IgD-negative memory B cell (primary cell): ENCODE data around the gene HDDC3. TPM values are rescaled to one million over a fixed set of nuclear protein-coding genes. Genes with fewer than 3 reads are reported as not detected.
"Not testable (repeated sequence)": the region's sequence is repeated elsewhere in the genome, so short reads cannot be mapped to it uniquely, and the experiment has no call there.

Experiments
- H3K27ac Mint-ChIP-seq, 3 donors: one replicate each; pipeline ENCODE4 v1.8.0; 2020 to 2022; ENCODE audit warnings: mild to moderate bottlenecking in 3 of 3, mixed read lengths in 3 of 3, moderate library complexity in 1 of 3
- H3K27me3 Mint-ChIP-seq: one replicate; pipeline ENCODE4 v1.8.0; 2021; ENCODE audit warnings: mixed read lengths
- H3K36me3 Mint-ChIP-seq: one replicate; pipeline ENCODE4 v1.8.0; 2020; ENCODE audit warnings: mild to moderate bottlenecking, mixed read lengths
- H3K4me1 Mint-ChIP-seq, 3 donors: one replicate each; pipeline ENCODE4 v1.8.0; 2020 to 2022; ENCODE audit warnings: mixed read lengths in 3 of 3, mild to moderate bottlenecking in 1 of 3
- H3K4me3 Mint-ChIP-seq, 4 donors: one replicate each; pipeline ENCODE4 v1.8.0; 2020 to 2022; ENCODE audit warnings: mild to moderate bottlenecking in 4 of 4, mixed read lengths in 4 of 4, moderate library complexity in 3 of 4
- H3K9me3 Mint-ChIP-seq, 3 donors: one replicate each; pipeline ENCODE4 v1.8.0; 2020 to 2021; ENCODE audit warnings: mixed read lengths in 3 of 3, mild to moderate bottlenecking in 1 of 3
- polyA plus RNA-seq: library from polyadenylated mRNA; unstranded; fragments of 300-500 nt; fragmentation: Illumina TruSeq; gene quantifications from one replicate; pipeline ENCODE4 v1.2.3, GENCODE V29; 2021

Gene HDDC3
- polyA plus RNA-seq, 1 donor from 2014 or later, result 29.4 TPM

DNA sequence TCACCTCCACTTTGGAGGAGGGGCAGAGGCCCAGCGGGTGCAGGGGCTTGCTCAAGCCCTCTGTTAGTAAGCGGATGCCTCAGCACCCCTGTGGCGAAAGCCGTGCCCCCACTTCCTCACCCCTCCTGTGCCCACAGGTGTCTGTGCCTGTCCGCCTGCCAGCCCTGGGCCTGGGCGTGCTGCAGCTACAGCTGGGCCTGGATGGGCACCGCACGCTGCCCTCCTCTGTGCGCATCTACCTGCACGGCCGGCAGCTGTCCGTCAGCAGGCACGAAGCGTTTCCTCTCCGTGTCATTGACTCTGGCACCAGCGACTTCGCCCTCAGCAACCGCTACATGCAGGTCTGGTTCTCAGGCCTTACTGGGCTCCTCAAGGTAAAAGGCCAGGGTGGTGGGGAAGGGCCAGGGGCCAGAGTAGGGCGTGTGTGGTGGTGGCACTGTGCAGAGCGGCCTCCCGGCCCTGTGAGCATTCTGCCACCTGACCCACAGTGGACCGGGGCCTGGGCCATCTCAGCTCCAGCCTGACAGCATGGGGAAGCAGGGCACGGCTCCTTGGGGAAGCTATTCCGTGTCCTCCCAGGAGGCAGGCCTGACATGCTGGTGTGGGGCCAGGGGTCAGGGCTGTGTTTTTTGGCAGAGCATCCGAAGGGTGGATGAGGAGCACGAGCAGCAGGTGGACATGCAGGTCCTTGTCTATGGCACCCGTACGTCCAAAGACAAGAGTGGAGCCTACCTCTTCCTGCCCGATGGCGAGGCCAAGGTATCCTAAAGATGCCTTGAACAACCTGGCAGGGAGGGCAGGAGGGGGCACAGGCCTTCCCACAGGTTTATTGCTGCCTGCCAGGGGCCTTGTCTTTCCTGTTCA is 20.2 kb downstream of the HDDC3 start:
- peaks cover 4% of the 10 kb centered on the region for H3K36me3 Mint-ChIP-seq

DNA sequence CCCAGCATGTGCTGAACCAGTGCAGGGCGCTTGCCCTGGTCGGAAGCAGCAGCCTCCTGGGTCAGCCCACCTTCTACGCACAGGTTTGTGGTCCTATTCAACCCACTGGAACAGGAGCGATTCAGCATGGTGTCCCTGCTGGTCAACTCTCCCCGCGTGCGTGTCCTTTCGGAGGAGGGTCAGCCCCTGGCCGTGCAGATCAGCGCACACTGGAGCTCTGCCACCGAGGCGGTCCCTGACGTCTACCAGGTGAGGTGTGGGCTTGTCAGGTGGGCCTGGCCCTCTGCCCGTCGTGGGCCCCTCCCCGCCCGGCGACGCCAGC is 21.1 kb downstream of the HDDC3 start:
- Mint-ChIP-seq H3K36me3 (peaks cover 4% of the 10 kb centered on the region), H3K4me3 (no peak overlapping the region), H3K27me3 (no peaks in the 10 kb centered on the region), H3K4me1 (no peaks in the 10 kb centered on the region), H3K9me3 (no peaks in the 10 kb centered on the region), H3K27ac (no peak overlapping the region)

More for the DNA sequence above, 20.2 kb downstream of the HDDC3 start:
- Mint-ChIP-seq H3K4me3 (no peak overlapping the region), H3K4me1 (peaks cover 0 to under 1% (median 0%) of the 10 kb centered on the region in 3 donors), H3K9me3 (no peaks in the 10 kb centered on the region), H3K27ac (peak overlapping the region in 1 of 3 donors; percentile 84), H3K27me3 (no peaks in the 10 kb centered on the region)

DNA sequence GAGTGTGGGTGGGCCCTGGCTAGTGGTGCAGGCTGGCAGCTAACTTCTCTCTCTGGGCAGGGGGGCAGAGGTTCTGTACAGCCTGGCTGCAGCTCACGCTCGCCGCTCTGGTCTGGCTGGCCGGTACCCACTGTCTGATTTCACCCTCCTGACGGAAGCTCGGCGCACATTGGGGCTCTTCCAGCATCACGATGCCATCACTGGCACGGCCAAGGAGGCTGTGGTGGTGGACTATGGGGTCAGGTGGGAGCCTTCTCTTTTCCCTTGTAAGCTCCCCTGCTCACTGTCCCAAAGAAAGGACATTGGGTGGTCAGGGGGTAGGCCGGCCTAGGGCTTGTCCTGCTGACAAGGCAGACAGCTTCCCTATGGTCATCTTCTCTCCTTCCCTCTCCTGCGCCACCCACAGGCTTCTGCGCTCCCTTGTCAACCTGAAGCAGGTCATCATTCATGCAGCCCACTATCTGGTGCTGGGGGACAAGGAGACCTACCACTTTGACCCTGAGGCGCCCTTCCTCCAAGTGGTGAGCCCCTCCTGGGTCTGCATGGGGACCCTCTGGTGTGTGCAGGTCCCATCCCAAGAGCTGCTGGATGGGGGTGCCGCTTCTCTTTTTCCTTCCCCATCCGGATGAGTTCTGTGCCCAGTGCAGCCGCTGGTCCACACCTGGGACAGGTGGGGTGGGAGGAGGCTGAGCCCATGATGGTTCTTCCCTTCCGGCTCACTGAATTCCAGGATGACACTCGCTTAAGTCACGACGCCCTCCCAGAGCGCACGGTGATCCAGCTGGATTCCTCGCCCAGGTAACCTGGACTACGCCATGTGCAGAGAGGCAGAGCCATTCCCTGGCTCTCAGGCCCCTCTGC is 21.7 kb downstream of the HDDC3 start:
- no peaks in the 10 kb centered on the region for H3K9me3 Mint-ChIP-seq
- H3K27ac Mint-ChIP-seq, result no peak overlapping the region
- H3K27me3 Mint-ChIP-seq, result no peaks in the 10 kb centered on the region
- H3K36me3 Mint-ChIP-seq, result peaks cover 4% of the 10 kb centered on the region
- H3K4me3 Mint-ChIP-seq, result no peak overlapping the region
- H3K4me1 Mint-ChIP-seq, result no peaks in the 10 kb centered on the region

DNA sequence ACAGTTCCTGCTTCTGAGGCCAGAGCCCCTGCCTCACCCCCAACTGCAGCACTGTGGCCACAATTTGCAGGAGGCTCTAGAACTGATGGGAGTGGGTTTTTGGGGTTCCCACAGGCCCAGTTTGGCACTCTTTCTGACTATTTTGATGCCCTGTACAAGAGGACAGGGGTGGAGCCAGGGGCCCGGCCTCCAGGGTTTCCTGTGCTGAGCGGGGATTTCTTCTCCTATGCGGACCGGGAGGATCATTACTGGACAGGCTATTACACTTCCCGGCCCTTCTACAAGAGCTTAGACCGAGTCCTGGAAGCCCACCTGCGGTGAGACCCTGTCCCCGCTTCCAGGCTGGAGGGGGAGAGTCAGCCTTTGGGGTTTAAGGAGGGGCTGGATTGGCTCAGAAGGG is 22.4 kb downstream of the HDDC3 start:
- H3K27me3 Mint-ChIP-seq, result no peaks in the 10 kb centered on the region
- no peak overlapping the region for H3K27ac Mint-ChIP-seq
- H3K4me3 Mint-ChIP-seq, result no peak overlapping the region
- peaks cover 0 to 2% (median 1%) of the 10 kb centered on the region in 3 donors for H3K4me1 Mint-ChIP-seq
- H3K9me3 Mint-ChIP-seq, result no peaks in the 10 kb centered on the region
- H3K36me3 Mint-ChIP-seq, result peaks cover 6% of the 10 kb centered on the region

DNA sequence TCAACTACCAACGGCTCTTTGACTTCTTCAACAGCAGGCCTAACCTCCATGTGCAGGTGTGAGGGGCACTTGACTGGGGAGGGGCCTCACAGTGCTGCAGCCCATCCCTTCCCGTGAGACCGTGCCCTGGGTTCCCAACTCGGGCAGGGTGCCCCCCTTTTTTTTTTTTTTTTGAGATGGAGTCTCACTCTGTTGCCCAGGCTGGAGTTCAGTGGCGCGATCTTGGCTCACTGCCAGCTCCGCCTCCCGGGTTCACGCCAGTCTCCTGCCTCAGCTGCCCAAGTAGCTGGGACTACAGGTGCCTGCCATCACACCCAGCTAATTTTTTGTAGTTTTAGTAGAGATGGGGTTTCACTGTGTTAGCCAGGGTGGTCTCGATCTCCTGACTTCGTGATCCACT is 22.9 kb downstream of the HDDC3 start:
- not testable (repeated sequence) for H3K9me3 Mint-ChIP-seq, H3K4me1 Mint-ChIP-seq, H3K27ac Mint-ChIP-seq, H3K27me3 Mint-ChIP-seq, H3K4me3 Mint-ChIP-seq, H3K36me3 Mint-ChIP-seq

DNA sequence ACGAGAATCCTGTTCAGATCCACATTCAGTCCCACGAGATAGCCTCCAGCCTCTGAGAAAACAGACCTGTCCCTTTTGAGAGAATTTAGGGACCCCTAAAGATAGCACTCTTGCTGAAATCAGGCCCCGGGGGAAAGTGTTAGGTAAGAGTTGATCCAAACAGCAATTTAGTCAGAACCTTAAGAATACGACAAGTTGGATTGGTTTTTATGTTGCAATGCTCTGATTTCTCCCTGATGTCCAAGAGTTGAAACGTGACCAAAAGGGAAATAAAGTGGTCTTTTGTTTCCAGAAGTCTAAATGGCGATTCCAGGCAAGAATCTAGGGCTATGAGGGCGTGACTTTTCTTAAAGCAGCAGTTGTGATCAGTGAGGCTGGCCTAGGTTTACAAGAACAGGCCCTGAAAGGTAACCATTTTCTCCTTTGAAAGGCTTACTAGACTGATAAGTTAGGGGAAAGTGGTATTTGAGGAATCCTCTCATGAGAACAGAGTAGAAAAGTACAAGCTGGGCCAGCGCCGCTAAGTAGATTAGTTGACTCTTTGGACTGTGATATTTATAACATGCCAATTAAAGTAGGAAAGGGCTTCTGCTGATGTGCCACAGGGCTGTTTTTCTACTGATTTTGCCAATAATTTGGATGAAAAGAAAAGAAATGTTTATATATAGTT is 24.4 kb downstream of the HDDC3 start:
- Mint-ChIP-seq H3K9me3 (no peaks in the 10 kb centered on the region), H3K4me1 (peaks cover 2 to 9% (median 7%) of the 10 kb centered on the region in 3 donors), H3K27me3 (no peaks in the 10 kb centered on the region), H3K27ac (no peak overlapping the region), H3K36me3 (peaks cover 6% of the 10 kb centered on the region), H3K4me3 (peak overlapping the region in 1 of 4 donors; percentile 71)

DNA sequence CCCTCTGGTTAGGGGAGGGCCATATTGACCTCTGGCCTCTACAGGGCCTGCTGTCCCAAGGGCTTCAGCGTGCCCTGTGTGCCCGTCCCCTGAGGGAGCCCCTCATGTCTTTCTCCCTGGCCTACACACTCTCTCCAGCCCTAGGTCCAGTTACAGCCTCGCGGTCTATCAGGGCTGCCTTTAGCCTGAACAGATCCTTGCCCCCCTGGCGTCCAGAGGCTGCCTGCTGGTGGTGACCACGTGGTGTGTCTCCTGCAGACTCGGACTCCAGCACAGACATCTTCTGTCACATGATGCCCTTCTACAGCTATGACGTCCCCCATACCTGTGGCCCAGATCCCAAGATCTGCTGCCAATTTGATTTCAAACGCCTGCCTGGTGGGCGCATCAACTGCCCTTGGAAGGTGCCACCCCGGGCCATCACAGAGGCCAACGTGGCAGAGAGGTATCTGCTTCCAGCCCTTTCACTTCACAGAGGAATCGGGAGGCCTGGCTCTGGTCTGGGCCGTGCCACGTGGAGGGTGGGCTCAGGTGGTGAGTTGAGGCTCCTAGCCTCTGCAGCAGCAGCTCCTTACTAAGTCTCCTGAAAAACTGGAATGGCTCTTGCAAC is 25.2 kb downstream of the HDDC3 start:
- peaks cover 2 to 12% (median 7%) of the 10 kb centered on the region in 3 donors for H3K4me1 Mint-ChIP-seq
- no peaks in the 10 kb centered on the region for H3K27me3 Mint-ChIP-seq
- peak overlapping the region in 1 of 4 donors; percentile 71 for H3K4me3 Mint-ChIP-seq

DNA sequence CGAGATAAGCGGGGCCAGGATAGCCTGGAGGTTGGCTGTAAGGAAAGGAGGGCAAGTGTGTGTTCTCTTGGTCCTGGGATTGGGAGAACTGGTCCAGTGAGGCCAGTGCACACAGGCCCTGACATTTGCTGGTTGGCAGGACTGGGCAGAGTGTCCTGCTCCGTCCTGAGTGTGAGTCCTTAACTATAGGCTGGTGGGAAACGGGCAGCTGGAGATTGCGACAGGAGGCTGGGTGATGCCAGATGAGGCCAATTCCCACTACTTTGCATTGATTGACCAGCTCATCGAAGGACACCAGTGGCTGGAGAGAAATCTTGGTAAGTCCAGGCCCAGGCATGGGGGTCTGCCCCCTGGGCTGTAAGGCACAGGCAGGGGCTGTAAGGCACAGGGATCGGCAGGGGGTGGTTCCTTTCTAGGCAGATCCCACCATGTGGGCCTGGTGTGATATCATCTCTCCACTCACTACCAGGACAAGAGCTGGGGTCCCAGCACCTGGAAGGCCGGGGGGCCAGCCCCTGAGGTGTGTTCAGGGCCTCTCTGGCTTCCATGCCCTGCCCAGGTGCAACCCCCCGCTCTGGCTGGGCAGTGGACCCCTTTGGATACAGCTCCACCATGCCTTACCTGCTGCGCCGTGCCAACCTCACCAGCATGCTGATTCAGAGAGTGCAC is 26.0 kb downstream of the HDDC3 start:
- H3K27ac Mint-ChIP-seq, result no peak overlapping the region
- no peaks in the 10 kb centered on the region for H3K27me3 Mint-ChIP-seq
- H3K36me3 Mint-ChIP-seq, result peaks cover 4% of the 10 kb centered on the region
- H3K4me1 Mint-ChIP-seq, result peaks cover 11 to 20% (median 16%) of the 10 kb centered on the region in 3 donors
- no peaks in the 10 kb centered on the region for H3K9me3 Mint-ChIP-seq
- H3K4me3 Mint-ChIP-seq, result peak overlapping the region in 1 of 4 donors; percentile 28

More for the DNA sequence above, 25.2 kb downstream of the HDDC3 start:
- Mint-ChIP-seq H3K9me3 (no peaks in the 10 kb centered on the region), H3K27ac (peak overlapping the region in 2 of 3 donors; percentile 25 to 76), H3K36me3 (peaks cover 6% of the 10 kb centered on the region)

DNA sequence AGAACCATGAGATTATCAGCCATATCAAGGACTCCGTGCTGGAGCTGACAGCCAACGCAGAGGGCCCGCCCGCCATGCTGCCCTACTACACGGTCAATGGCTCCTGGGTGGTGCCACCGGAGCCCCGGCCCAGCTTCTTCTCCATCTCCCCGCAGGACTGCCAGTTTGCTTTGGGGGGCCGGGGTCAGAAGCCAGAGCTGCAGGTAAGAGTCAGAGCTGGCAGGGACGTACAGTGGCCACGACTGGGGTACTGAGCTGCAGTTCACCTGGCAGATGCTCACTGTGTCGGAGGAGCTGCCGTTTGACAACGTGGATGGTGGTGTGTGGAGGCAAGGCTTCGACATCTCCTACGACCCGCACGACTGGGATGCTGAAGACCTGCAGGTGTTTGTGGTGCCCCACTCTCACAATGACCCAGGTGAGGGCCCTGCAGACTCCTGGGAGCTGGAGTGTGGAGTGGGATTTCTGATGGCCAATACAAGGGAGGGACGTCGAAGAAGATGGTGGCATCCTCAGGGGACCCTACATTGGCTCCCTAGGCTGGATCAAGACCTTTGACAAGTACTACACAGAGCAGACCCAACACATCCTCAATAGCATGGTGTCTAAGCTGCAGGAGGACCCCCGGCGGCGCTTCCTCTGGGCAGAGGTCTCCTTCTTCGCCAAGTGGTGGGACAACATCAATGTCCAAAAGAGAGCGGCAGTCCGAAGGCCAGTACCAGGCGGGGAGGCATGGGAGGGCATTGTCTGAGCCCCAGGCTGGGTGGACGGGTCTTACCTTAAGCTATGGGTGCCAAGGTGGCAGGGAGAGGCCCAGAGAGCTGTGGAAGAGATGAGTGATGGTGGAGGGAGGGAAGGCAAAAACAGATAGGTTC is 26.8 kb downstream of the HDDC3 start:
- Mint-ChIP-seq H3K36me3 (peaks cover 4% of the 10 kb centered on the region), H3K27me3 (no peaks in the 10 kb centered on the region), H3K4me3 (peak overlapping the region in 1 of 4 donors; percentile 90), H3K27ac (peak overlapping the region in 1 of 3 donors; percentile 12), H3K4me1 (peaks cover 14 to 22% (median 18%) of the 10 kb centered on the region in 3 donors), H3K9me3 (no peaks in the 10 kb centered on the region)

DNA sequence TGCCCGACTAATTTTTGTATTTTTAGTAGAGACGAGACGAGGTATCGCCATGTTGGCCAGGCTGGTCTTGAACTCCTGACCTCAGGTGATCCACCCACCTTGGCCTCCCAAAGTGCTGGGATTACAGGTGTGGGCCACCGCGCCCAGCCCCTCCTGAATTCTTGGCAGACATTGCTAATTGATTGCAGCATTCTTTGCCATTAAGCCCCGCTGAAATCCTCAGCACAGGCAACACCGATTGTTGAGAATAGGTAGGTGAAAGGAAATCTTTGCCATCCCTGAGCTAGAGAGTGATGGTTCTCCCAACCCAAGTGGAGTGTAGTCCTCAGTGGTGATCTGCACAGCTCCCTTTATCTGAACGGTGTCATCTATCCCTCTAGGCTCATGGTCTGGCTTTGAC is 27.6 kb downstream of the HDDC3 start:
- H3K9me3 Mint-ChIP-seq, result no peaks in the 10 kb centered on the region
- H3K4me1 Mint-ChIP-seq, result peaks cover 16 to 22% (median 18%) of the 10 kb centered on the region in 3 donors

DNA sequence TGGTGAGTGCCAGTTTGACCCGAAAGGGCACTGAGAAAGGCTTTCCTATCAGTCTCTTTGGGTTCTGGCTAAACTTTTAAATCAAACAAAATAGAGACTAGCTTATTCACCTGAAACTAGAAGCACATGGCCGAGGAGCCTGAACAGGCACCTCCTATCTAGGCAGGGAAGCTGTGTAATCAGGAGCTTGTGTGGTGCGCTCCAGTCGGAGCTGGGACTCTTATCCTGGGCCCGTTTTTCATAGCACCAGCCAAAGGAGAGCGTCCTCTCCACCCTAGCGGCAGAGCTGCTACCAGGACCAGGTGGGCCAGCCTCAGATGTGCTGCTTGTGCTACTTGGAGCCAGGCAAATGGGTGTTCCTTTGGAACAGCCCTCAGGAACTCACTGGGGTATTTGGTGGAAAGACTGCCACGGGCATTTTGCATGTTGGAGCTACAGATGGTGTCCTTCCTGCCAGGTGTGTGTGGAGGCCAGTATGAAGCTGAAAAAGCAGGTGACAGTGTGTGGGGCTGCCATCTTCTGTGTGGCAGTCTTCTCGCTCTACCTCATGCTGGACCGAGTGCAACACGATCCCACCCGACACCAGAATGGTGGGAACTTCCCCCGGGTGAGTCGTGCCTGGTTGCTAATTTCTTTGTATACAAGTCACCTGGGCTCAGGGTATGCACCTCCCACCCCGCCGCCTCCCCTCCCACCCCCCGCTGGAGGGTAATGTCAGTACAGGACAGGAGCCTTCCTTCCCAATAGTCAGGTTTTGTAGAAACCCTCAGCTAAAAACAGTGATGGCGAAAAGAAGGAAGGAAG is 28.4 kb downstream of the HDDC3 start:
- Mint-ChIP-seq H3K36me3 (peaks cover 4% of the 10 kb centered on the region), H3K9me3 (no peaks in the 10 kb centered on the region), H3K27me3 (no peaks in the 10 kb centered on the region), H3K4me1 (peaks cover 16 to 22% (median 20%) of the 10 kb centered on the region in 3 donors), H3K27ac (peak overlapping the region in 1 of 3 donors; percentile 82), H3K4me3 (peak overlapping the region; percentile 81 to 95 (median 91))

More for the DNA sequence above, 27.6 kb downstream of the HDDC3 start:
- H3K4me3 Mint-ChIP-seq, result peak overlapping the region in 2 of 4 donors; percentile 72 to 90
- no peaks in the 10 kb centered on the region for H3K27me3 Mint-ChIP-seq
- peaks cover 4% of the 10 kb centered on the region for H3K36me3 Mint-ChIP-seq
- no peak overlapping the region for H3K27ac Mint-ChIP-seq

DNA sequence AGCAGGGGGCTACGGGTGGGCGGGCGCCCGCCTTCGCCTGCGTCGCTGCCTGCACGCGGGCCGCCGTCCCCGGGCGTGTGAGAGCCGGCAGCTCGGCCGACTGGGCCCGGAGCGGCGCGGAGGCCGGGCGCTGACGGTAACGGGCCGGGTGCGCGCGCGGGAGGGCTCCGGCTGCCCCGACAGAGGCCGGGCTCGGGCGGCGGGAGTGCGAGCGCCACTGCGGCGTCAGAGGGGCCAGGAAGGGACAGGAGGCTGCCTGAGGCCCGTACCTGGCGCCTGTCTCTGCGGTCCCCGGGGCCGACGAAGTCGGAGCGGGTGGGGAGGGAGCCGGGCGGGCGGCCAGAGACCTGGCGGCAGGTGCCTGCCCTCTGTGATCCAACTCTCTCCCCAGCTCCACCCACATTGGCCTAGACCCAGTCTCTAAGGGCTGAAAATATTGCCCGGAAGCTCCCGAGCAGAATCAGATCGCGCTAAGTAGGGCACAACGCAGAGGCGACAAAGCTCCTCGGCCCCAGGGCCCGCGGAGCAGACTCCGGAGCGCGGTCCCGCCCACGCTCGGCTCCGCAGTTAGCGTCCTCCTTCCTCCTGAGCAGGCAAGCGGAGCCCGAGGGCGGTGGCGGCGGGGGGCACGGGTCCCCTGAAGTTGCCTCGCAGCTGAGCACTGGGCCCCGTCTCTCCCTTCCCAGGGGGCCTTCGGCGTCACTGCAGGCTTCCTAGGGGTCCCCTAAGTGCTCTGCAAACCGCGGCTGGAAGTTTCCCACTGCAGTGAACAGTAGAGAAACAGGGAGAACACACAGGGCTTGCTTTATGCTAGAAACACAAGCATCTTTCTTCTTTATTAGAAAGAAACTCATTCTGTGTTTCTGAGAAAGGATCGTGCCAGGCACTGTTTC is 29.3 kb downstream of the HDDC3 start, which contains the start of gene MAN2A2:
Gene MAN2A2, plus strand, starts transcription at position 463 of the 893 bp plus-strand sequence. CDS start 906 bp downstream, outside the sequence.
- no peaks in the 10 kb centered on the region for H3K27me3 Mint-ChIP-seq
- H3K4me1 Mint-ChIP-seq, result peaks cover 16 to 22% (median 20%) of the 10 kb centered on the region in 3 donors
- H3K9me3 Mint-ChIP-seq, result no peaks in the 10 kb centered on the region
- peaks cover 2% of the 10 kb centered on the region for H3K36me3 Mint-ChIP-seq
- peak within 1 kb of the TSS; percentile 87 to 95 (median 91) for H3K4me3 Mint-ChIP-seq
- peak within 1 kb of the TSS; percentile 60 to 88 (median 82) for H3K27ac Mint-ChIP-seq
